Ecto neural progenitor cell (in vitro differentiated cells): ENCODE measurements around the gene AP3B1.
"Not testable (repeated sequence)": the region's sequence is repeated elsewhere in the genome, so short reads cannot be mapped to it uniquely, and the experiment has no call there.

ENCODE experiments used
- DNase-seq: peaks from one replicate; pipeline ENCODE4 v3.0.0-alpha.2; 2018; ENCODE audit warnings: low spot score

The AP3B1 gene

GRCh38 chr5:78151594-78152271, 142.8 kb downstream of the AP3B1 start:
- DNase-seq = no peak

GRCh38 chr5:78137290-78137689, 157.2 kb downstream of the AP3B1 start:
- DNase-seq = no peak

- no peak for DNase-seq
Observed at GRCh38 chr5:78133423-78133822, 161.1 kb downstream of the AP3B1 start.

GRCh38 chr5:78132507-78132906, 162.0 kb downstream of the AP3B1 start:
- no peak for DNase-seq

- DNase-seq = no peak
Observed at GRCh38 chr5:78129597-78129996, 164.9 kb downstream of the AP3B1 start.

- DNase-seq = no peak
Observed at GRCh38 chr5:78127875-78128274, 166.6 kb downstream of the AP3B1 start.

DNA sequence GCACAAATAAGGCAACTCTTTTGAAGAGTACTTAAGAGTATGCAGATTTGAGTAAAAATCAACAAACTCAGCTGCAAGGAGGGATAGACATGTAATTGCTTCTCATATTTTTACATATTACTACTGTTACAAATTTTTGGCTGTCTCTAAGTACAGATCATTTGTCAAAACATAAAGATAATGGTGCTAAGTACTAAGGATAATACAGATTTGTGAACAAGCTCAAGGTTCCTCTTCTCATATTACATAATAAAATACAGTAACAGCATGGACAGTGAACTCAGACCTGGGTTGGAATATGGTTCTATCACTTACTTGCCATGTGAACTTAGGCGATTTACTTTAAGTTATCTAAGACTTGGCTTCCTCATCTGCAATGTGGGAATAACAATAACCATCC, 168.0 kb downstream of the AP3B1 start:
- DNase-seq = no peak

- no peak for DNase-seq
Observed at GRCh38 chr5:78116167-78116566, 178.3 kb downstream of the AP3B1 start.

- DNase-seq = no peak
Observed at GRCh38 chr5:78113689-78114264, 180.7 kb downstream of the AP3B1 start.

GRCh38 chr5:78112931-78113330, 181.6 kb downstream of the AP3B1 start:
- DNase-seq = no peak

- no peak for DNase-seq
Observed at GRCh38 chr5:78109891-78110324, 184.6 kb downstream of the AP3B1 start.

GRCh38 chr5:78108564-78108963, 185.9 kb downstream of the AP3B1 start:
- no peak for DNase-seq

DNA sequence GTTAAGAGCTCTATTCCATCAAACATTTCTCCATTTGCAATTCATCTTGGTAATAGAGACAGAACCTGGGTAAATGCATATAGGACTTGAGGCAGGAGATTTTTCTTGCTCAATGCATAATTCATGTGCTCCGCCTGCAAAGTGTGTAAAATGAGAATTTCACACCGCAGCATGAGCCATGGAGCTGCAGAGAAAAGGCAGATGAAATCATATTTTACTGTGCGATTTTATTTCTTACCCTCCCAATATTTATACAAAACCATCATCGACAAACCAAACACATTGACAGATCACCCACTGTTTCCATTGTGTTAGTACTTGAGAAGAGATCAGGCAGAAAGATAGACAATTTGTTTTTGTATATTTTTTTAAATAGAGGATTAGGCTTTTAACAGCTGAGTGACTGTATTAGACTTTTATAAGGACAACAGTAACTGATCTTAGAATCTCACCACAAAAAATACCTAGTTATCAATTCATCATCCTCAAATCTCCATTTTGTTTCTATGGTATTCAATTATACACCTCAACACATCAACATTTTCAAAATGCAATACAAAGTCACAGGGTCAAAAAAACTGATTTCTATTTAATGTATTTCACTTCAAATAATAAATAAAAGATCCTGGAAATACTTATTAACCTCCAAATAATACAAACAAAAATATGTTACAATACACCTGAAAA, 191.1 kb downstream of the AP3B1 start:
- DNase-seq = no peak

DNA sequence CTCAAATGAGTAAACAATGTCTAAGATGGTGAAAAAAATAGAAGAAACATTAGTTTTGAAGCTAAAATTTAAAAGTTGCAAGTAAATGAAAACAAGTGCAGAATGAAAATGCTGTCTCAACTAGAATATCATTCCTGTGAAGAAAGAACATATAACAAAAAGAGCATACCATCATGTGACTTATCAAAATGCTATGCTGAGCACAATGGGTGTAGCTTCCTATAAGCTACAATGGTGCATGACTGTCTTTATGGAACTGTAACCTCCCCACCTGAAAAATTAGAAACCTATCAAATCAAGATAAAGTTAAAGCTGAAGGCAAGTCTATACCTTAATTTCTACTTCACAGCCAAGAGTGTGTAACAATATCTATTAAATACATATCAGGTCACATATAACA, 192.0 kb downstream of the AP3B1 start:
- DNase-seq = no peak

DNA sequence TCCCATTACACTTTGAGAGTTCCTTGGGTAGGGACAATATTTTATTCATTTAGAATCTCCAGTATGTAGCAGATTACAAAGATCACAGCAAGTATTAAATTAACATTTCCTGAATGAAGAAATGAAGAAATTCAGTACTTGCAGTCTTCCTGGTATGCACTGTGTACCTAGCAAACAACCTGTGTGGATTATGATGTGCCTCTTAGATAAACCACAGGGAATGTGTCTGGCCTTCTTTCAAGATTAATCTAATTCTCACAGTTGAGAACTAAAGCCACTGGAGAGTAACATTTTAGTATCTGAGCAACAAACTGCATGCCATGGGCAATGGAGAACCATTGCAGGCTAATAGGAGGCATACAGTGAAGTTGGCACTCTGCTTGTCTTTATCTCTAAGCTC, 199.4 kb downstream of the AP3B1 start:
- no peak for DNase-seq

GRCh38 chr5:78090002-78090401, 204.5 kb downstream of the AP3B1 start:
- DNase-seq = no peak

DNA sequence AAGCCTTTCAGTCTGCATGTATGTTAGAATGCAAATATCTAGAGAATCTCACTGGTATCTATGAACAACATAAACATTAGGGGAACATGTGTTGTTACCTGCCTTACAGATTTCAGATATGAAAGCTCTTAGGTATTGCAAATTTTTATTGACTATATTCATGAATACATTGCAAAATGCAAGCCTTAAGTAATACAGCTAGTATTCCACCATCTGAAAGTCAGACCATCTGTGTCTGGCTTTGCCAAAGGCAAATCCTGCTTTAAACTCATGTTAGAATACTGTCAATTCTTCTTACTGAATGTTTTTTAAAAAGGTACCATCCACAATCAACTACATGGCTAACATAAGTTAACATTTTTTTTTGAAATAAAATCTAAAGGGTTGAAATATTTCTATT, 215.6 kb downstream of the AP3B1 start:
- no peak for DNase-seq

- no peak for DNase-seq
Observed at GRCh38 chr5:78077369-78078068, 217.0 kb downstream of the AP3B1 start.

- no peak for DNase-seq
Observed at GRCh38 chr5:78076351-78076750, 218.1 kb downstream of the AP3B1 start.

GRCh38 chr5:78075301-78075700, 219.2 kb downstream of the AP3B1 start:
- no peak for DNase-seq

DNA sequence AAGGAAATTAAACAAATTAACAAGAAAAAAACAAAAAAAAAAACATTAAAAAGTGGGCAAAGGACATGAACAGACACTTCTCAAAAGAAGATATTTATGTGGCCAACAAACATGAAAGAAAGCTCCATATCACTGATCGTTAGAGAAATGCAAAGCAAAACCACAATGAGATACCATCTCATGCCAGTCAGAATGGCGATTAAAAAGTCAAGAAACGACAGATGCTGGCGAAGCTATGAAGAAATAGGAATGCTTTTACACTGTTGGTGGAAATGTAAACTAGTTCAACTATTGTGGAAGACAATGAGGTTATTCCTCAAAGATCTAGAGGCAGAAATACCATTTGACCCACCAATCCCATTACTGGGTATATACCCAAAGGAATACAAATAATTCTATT, 223.8 kb downstream of the AP3B1 start:
- DNase-seq = not testable (repeated sequence)

DNA sequence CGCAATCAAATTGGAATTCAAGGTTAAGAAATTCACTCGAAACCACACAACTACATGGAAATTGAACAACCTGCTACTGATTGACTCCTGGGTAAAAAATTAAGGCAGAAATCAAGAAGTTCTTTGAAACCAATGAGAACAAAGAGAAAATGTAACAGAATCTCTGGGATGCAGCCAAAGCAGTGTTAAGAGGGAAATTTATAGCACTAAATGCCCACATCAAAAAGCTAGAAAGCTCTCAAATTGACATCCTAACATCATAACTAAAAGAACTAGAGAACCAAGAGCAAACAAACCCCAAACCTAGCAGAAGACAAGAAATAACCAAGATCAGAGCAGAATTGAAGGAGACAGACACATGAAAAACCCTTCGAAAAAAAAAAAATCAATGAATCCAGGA, 226.9 kb downstream of the AP3B1 start:
- DNase-seq = not testable (repeated sequence)

DNA sequence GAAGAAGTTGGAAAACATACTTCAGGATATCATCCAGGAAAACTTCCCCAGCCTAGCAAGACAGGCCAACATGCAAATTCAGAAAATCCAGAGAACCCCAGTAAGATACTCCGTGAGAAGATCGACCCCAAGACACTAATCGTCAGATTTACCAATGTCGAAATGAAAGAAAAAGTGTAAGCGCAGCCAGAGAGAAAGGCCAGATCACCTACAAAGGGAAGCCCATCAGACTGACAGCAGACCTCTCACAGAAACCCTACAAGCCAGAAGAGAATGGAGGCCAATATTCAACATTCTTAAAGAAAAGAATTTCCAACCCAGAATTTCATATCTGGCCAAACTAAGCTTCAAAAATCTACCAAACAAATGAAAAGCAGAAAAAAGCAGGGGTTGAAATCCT, 227.8 kb downstream of the AP3B1 start:
- not testable (repeated sequence) for DNase-seq
